ENCODE results near the gene KLHDC7A.

Gene KLHDC7A

GRCh38 chr1:18473195-18473815, 7.4 kb upstream of the KLHDC7A start:
- DNase-seq, result no peak

GRCh38 chr1:18474559-18475175, 6.1 kb upstream of the KLHDC7A start:
- no peak for DNase-seq

GRCh38 chr1:18475234-18475905, 5.4 kb upstream of the KLHDC7A start:
- DNase-seq, result no peak

GRCh38 chr1:18479454-18479853, 1.3 kb upstream of the KLHDC7A start:
- DNase-seq, result no peak

GRCh38 chr1:18481190-18481920, 625 bp downstream of the KLHDC7A start:
- no peak for DNase-seq

GRCh38 chr1:18481921-18482701, 1.4 kb downstream of the KLHDC7A start:
- DNase-seq, result no peak

GRCh38 chr1:18482721-18483425, 2.1 kb downstream of the KLHDC7A start:
- no peak for DNase-seq

GRCh38 chr1:18484276-18484675, 3.5 kb downstream of the KLHDC7A start:
- DNase-seq, result no peak

GRCh38 chr1:18484721-18485120, 4.0 kb downstream of the KLHDC7A start:
- no peak for DNase-seq

GRCh38 chr1:18485227-18485626, 4.5 kb downstream of the KLHDC7A start:
- DNase-seq, result no peak

- no peak for DNase-seq
These were observed 5.5 kb downstream of the KLHDC7A start for GRCh38 chr1:18486195-18486594.

- DNase-seq, result no peak
These were observed 8.8 kb downstream of the KLHDC7A start for GRCh38 chr1:18489417-18490143.

GRCh38 chr1:18491168-18491567, 10.4 kb downstream of the KLHDC7A start:
- DNase-seq, result no peak

- DNase-seq, result no peak
These were observed 13.6 kb downstream of the KLHDC7A start for GRCh38 chr1:18494304-18494703.

GRCh38 chr1:18495635-18496034, 14.9 kb downstream of the KLHDC7A start:
- DNase-seq, result no peak

GRCh38 chr1:18496056-18496455, 15.3 kb downstream of the KLHDC7A start:
- no peak for DNase-seq

- DNase-seq, result no peak
These were observed 15.9 kb downstream of the KLHDC7A start for GRCh38 chr1:18496497-18497235.

GRCh38 chr1:18501833-18502232, 21.1 kb downstream of the KLHDC7A start:
- no peak for DNase-seq

GRCh38 chr1:18504609-18505008, 23.9 kb downstream of the KLHDC7A start:
- no peak for DNase-seq

GRCh38 chr1:18505666-18506065, 24.9 kb downstream of the KLHDC7A start:
- no peak for DNase-seq

GRCh38 chr1:18508084-18508483, 27.4 kb downstream of the KLHDC7A start:
- no peak for DNase-seq
